KBM-7 (cell line): ENCODE data around the gene CPNE6.

Experiments
- DNase-seq: peaks from one replicate; pipeline ENCODE4 v3.0.0-alpha.2; 2015
- in situ Hi-C: fragments of 300-500 bp; cut with MboI; formaldehyde crosslinking; loops from 2 replicates; pipeline ENCODE4 v1.14.3; 2020; ENCODE audit warnings: low sequenced_read_pairs, low pct_unique_long_range_greater_than_20kb, mixed read lengths

CPNE6 gene

DNA sequence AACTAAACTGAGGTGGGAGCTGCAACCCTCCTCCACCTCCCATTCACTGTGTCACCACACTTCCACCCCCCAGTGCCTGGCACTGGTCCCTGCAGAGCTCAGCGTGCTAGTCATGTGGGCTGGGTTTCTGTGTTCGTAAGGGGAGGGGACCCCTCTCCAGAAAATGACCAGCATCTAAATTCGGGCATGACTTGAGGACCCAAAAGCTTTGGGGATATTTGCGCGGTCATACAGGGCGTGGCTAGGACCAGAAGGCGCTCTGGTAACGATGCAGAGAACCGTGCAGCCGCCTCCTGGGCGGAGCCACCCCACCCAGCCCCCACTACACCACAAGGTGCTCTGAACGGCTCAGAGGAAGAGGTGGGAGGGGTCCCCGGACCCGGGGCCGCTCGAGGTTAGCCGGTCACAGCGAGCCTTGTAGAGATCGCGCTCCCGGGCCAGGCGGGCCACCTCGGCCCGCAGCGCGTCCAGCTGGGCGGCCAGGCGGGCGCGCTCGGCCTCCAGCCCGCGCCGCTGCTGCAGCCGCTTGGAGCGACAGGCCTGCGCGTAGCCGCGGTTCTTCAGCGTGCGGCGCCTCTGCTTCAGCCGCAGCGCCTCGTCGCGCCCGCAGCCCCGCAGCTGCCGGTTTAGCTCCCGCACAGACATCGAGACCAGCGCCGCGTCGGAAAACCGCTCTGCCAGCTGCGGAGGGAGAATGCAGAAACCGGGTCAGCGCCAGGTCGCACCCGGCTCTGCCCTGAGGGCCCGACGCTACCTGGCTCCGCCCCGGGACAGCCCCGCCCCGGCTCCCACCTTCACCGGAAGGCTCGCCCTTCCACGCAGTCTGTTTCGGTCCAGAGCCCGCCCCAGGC, 9.8 kb downstream of the CPNE6 start:
- DNase-seq: peak; percentile 68
- in situ Hi-C loops: no loop called here

DNA sequence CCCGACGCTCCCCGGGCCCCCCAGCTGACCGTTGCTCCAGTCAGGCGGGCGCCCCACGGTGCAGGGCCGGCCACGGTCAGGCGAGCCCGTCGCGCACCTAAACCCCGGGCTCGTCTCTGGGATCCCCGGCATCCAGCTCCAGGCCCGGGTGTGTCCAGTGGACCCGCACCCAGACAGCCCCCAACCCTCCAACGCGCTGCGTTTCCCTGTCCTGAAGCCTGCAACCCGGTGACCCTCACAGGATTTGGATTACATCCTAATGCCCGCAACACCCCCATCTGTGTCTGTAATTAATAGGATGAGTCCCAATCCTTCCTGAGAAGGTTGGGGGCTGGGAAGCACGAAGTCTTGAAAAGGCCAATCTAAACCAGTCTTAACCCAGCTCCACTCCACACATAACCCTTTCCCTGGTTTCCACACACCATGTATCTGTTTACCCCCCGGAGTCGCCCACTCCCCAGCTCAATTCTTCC, 10.4 kb downstream of the CPNE6 start:
- DNase-seq: no peak

DNA sequence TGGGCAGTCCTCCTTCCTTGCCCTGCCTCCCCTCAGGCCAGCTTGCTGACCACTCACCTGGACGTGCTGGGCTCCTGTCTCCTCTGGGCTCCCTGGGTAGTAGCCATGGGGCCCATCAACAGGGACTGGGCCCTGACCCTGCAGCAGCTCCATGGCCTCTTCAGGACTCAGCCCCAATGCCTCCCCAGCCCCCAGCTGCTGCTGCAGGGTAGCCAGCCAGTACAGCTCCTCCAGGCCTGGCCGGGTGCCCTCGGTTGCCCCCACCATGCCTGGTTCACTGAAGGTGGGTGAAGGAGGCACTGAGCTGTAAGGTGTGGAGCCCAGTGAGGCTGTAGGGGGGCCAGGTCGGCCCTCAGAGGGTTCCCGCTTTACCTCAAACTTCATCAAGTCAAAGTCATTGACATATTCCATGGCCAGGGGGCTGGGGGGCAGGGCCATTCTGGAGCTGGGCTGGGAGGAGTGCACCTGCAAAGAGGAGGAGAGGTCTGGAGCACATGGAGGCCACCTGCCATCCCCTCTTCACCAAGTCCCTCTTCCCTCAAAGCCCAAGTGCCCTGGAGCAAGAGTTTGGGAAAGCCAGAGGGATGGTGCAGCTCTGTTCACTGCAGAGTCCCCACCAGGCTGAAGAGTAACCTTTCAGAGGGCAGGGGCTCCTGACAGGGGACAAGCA, 11.2 kb downstream of the CPNE6 start:
- in situ Hi-C loops: no loop called here

More for the DNA sequence above, 10.4 kb downstream of the CPNE6 start:
- in situ Hi-C loops: no loop called here

DNA sequence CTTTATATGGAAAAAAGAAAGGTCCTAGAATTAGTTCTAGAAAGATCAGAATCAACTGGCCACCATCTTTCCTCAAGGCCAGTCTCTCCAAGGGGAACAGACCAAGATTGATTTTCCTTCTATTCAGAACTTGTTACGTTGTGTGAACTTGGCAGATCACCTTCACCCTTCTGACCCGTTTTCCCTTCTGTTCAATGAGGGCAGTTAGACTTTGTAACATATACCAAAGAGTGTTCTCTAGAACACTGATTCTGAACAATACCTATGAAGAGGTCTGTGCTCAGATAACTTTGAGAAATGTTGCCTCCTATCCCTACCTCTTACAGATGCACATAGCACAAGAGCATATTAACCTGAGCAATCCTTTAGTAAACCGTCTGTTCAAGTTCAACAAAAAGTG, 12.1 kb downstream of the CPNE6 start:
- in situ Hi-C loops: no loop called here
- no peak for DNase-seq

More for the DNA sequence above, 11.2 kb downstream of the CPNE6 start:
- DNase-seq: no peak

DNA sequence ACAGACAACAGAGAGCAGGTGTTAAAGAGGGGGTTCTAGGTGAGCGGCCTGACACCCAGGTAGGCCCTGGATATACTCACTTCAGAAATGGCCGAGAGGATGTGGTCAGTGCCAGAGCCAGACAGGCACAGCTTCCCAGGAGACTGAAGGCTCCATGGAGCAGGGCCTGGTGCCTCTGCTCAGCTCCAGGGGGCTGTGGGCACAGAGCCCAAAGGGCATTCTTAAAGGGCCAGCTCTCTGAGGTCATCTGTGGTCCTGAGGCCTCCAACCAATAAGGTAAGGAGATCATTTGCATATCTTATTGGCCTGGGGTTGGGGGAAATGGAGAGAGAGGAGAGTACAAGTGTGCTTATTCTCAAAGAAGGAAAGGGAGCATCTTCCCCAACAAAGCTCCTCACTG, 13.1 kb downstream of the CPNE6 start:
- in situ Hi-C loops: no loop called here

DNA sequence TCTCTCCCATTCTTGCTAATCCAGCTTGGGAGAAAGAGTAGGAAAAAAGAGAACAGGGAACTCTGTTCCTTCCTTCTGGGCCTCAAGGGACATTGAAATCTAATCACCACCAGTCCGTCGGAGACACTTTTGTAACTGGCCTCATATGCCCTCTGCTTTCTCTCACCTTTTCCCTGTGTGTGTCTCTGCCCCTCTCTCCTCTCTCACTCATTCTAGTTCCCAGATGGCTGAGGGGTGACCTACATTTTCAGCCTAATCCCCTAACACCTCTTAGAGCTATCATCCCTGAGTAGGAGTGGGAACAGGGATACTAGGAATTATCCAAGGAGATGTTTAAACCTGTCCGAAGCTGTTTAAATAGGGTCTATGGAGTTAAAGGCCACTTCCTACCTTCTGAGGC, 13.9 kb downstream of the CPNE6 start:
- in situ Hi-C loops: no loop called here
- no peak for DNase-seq

More for the DNA sequence above, 13.1 kb downstream of the CPNE6 start:
- DNase-seq: no peak

DNA sequence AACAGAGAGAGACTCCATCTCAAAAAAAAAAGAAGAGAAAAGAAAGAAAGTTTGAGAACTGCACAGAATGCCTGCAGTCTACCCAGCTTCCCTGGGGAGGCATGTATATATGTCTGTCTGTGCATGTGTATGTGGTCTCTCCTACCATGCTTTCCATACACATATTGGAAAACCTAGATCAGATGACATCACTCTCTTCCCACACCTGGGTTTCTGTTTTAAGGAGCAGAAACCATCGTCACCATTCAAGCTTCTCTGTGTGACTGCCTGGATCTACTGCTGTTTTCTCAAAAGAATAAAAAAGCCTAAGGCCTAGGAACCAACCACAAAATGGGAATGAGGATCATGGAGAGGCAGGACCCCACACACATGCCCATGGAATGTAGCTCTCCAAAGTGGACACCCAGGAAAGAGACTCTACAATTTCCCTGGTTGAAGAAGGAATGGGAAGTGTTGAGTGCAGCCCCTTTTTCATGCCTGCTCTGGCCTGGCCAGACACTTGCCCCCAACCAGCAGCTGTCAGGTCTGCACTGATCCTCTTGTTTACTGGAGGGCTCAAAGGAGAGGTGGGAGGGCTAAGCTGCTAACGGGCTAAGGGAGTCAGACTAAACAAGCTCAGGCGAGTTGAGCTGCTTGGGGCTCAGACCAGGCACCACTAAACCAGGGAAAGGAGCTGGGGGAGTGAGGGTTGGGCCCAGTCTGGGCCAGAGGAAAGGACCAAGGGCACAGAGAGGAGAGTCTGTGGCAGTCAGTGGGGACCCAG, 15.0 kb downstream of the CPNE6 start:
- no peak for DNase-seq
- in situ Hi-C loops: no loop called here

DNA sequence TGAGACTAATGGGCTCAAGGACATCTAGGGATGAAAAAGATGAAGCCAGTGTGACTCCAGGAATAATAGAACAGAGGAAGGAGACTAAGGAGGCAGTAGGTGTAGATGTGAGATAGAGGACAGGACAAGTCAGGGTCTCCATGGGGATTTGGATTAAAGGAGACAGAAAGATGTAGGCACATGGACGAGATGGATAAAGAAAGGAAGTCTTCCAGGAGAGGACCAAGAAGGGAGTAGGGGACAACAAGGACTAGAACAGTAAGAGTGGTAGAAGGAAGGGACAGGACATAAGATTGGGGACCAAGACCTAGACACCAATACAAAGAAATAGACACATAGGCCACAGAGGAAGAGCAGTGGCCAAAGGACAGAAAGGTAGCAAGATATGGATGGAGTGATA, 15.6 kb downstream of the CPNE6 start:
- in situ Hi-C loops: no loop called here
- no peak for DNase-seq

DNA sequence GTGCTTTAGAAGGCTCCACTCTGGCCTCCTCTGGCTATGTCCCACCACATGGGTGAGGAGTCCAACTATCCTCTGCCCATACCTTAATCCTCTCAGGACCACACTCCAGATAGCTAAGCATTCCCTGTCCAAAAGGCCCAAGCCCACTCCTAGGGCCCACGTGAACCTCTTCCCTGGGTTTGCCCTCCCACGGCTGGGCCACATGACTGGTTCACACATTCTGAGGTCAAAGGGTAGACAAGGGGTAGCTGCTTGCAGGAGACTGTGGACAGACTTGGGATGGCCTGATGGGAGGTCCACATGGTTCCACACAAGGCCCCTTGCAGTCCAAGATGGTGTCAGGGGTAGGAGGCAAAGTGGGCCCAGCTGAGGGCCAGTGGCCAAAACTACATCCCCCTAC, 16.7 kb downstream of the CPNE6 start:
- DNase-seq: no peak
- in situ Hi-C loops: no loop called here

DNA sequence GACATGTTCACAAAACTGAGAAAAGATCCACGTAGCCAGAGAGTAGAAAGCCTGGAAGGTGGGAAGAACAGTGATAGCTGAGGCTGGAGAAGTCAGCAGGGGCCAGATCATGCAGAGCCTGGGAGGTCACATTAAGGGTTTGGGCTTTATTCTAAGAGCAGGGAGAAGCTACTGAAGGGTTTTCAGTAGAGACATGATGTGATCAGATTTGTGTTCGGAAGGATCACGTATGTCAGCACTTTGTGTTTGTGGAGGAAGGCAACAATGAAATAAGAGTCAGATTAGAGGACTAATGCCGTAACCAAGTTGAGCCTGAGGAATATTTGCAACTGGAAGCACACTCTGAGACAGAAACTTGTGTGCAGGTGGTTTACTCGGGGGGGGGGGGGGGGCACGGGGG, 18.5 kb downstream of the CPNE6 start:
- no peak for DNase-seq
- in situ Hi-C loops: no loop called here

DNA sequence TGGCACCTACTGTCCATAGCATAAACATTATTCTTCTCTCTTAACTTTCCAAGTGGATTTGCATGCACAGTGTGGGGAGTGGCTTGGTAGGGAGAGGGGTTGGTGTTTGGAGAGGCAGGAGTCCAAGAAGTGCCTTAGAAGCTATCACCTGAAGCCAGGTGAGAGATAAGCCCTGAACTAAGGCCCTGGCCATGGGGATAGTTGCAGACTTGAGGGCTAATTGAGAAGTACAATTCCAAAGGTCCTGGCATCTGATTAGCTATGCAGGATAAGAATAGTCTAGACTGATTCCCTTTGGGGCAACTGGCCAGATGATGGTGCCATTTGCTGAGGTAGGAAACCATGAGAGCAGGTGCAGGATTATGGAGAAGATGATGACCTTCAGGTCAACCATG, 20.7 kb downstream of the CPNE6 start:
- in situ Hi-C loops: no loop called here
- DNase-seq: no peak

DNA sequence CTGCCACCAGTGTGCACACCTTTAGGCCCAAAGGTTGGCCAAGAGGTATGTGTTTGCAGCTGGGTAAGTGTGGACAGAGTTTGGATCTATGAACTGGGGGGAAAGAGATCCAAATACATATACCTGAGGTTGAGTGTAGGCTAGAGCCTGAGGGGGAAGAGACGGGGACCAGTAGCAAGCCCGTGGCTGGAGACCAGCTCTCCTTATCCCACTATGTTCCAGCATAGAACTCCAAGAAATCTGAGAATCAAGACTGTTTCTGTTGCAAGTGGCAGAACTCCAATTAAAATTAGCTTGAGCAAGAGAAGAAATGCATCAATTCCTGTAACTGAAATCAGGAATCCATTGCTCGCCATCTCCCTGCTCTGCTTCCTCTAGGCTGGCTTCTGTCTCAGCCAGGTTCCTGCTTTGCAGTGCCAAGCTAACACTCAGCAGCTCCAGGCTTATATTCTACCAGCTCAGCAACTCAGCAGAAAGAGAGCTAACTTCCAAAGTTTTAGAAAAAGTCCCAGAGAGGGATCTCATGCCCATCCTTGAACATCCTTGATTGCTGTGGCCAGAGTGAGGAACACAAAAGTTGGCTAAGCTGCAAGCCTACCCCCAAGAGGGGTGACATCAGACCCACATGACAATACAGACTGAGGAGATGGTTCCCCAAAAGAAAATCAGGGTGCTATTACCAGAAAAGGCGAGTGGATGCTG, 21.3 kb downstream of the CPNE6 start:
- DNase-seq: no peak
- in situ Hi-C loops: no loop called here

DNA sequence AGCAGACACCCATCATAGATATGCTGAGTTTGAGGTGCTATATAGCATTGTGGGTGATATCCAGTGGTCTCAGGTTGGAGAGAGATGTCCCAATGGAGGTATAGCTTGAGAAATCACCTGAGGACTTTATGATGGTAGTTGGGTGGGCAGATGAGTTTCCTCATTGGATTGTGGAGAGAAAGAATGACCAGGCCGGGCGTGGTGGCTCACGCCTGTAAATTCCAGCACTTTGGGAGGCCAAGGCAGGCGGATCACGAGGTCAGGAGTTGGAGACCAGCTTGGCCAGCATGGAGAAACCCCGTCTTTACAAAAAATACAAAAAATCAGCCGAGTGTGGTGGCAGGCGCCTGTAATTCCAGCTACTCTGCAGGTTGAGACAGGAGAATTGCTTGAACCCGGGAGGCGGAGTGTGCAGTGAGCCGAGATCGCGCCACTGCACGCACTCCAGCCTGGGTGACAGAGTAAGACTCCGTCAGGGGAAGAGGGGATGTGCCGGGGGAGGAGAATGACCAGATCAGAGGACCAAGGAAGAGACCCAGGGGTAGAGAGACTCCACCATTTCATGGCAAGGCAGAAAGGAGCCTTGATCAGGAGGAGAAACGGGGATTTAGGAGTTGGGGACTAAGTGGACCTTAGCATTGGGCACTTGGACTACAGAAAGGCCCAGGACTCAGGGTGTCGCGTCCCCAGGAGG, 22.0 kb downstream of the CPNE6 start:
- in situ Hi-C loops: no loop called here
- no peak for DNase-seq

DNA sequence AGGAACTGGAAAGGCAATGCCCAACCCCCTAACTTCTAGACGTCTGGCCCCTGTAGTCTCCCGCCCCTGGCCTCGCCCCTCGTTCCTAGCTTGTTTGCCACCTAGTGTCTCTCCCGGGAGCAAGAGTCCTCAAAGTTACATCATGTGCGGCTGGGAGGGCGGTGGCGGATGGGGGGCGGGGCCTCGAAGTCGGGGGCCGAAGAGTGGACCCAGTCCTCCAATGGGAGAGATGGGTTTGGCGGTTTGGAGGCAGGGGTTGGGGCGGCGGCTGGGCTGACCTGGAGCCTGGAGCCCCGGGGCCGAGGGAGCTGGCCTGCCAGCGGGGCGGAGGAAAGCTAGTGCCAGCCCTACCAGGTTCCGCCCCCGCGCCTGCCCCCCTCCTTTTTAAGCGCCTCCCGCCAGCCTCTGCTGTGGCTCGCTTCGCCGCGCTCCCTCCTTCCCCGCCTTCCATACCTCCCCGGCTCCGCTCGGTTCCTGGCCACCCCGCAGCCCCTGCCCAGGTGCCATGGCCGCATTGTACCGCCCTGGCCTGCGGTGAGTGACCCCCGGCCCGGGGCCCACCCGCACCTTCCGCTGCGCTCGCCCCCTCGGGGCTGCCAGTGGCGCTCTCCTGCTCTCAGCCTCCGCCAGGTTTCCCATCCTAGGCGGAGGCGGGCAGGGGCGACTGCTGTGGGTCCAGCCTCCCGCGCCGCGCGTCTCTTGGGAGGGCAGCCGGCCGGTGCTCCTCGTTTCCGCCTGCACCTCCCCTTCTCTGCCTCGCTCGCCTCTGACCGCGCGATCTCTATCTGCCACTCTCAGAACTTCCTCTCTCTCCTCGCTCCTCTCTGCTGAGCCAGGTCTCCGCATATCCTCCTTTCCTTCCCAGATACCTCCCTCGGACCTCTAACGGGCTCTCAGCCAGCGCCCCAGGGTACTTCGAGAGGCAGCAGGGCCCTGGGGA, 22.8 kb downstream of the CPNE6 start, which contains the start of gene PCK2:
TSS of gene PCK2 (plus strand) at position 411 of the 940 bp plus-strand sequence. CDS start at position 506, 95 bp downstream.
- peak; percentile 95 for DNase-seq
- in situ Hi-C loops: no loop called here

DNA sequence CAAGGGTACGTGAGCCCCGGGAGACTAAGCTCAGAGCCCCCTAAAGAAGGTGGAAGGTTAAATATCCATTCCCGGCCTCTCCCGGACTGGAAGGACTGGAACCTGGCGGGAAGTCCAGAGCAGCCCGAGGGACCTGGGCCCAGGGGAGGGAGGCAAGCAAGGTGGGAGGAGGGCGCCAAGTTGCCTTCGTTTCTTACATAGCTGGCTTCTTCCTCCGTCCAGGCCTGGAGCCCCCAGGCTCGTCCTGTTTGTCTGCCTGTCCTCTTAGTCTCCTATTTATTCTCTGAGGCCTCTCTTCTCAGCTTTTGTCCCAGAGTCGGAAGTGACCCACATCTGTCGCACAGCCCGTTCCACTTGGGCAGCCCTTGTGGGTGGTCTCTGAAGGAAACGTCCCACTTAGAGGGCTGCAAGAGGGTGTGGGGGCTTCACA, 23.5 kb downstream of the CPNE6 start:
- DNase-seq: no peak
- in situ Hi-C loops: no loop called here

DNA sequence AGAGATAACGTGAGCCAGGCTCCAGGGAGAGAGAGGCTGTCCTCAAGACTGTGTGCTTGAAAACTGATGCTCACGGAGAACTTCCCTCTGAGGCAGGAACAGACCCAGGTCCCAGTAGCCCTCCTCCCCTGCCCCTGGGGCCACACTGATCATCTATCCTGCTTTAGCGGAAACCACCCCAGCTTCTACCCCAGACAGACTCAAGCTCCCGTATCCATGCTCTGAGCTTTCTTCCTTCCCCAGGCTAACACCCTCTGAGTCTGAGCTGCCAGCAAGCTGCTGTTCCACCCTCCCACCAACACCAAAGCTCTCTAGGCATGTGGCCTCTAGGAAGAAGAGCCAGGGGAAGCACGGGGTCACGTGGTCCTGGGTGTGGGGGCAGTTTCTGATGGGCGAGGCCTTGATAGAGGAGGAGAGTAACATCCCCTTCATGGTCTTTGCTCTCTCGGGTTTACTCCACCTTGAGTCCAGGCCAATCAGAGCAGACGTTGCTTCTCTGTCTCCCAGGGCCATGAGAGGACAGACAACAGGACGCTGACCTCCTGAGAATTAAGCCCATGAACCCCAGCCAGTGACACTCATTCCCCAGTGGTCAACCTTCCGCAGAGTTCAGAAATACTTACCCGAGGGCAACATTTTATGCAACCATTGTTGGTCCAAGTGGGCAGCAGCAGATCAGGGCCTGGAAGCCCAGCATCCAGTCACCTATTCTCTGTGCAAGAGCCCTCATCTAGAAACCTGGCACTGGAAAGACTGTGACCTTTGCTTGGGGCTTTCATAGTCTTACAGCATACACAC, 24.1 kb downstream of the CPNE6 start:
- peak; percentile 89 for DNase-seq

More for the DNA sequence above, 24.1 kb downstream of the CPNE6 start:
- in situ Hi-C loops: no loop called here
